22Rv1 (cell line): ENCODE data around the gene LTBP1.

Experiments used
- H3K27ac ChIP-seq: fragments of 450-650 bp; 2 replicates; pipeline ENCODE4 v1.5.1; 2017
- ZFX ChIP-seq: fragments of 450-650 bp; IDR thresholded peaks from 2 replicates; pipeline ENCODE4 v1.6.1; 2017; ENCODE audit warnings: antibody characterized with exemption, borderline replicate concordance
- TF ChIP-seq, protein P1 (sequence below): fragments of 450-650 bp; IDR thresholded peaks from 2 replicates; pipeline ENCODE4 v1.5.1; 2017; ENCODE audit warnings: mild to moderate bottlenecking

The LTBP1 gene

DNA sequence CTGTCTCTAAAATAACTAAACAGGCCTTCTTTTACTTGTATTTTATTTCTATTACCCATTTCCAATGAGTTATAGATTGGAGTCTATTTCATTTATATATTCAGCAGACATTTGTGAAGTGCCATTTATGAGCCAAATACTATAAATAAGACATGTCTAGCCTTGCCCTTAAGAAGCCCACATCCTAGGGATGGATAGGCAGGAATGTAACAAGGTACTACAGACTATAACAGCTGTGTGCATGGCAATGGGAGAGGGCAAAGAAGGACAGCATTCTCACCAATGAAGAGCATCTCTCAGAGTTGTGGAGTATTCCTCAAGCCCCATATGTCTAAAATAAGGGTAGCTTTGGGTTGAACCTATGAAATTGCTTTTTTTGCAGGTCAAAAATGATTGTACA is 367.8 kb downstream of the LTBP1 start:
- no peak for TF ChIP-seq ZFX
- TF ChIP-seq, protein P1, sequence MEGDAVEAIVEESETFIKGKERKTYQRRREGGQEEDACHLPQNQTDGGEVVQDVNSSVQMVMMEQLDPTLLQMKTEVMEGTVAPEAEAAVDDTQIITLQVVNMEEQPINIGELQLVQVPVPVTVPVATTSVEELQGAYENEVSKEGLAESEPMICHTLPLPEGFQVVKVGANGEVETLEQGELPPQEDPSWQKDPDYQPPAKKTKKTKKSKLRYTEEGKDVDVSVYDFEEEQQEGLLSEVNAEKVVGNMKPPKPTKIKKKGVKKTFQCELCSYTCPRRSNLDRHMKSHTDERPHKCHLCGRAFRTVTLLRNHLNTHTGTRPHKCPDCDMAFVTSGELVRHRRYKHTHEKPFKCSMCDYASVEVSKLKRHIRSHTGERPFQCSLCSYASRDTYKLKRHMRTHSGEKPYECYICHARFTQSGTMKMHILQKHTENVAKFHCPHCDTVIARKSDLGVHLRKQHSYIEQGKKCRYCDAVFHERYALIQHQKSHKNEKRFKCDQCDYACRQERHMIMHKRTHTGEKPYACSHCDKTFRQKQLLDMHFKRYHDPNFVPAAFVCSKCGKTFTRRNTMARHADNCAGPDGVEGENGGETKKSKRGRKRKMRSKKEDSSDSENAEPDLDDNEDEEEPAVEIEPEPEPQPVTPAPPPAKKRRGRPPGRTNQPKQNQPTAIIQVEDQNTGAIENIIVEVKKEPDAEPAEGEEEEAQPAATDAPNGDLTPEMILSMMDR, result no peak
- no peak overlapping the region for H3K27ac ChIP-seq

DNA sequence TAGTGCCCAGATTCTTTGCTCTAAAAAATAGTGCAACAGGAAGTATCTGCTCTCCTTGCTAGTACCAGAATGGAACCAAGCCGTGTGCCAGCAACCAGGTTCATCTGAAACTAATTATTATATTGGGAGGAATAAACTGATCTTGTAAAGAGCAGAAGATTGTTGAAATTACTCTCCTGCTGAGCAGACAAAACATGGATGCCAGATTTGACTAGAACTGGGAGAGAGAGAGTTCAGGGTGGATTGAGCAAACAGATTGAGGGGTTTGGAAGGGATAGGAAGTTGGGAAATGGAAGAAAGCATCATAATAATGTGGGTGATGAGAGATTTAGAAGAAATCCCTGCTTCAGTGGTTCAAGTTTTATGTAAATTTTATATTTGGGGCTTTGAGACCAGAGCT is 369.6 kb downstream of the LTBP1 start:
- no peak overlapping the region for H3K27ac ChIP-seq
- TF ChIP-seq, protein P1, result no peak
- no peak for TF ChIP-seq ZFX

DNA sequence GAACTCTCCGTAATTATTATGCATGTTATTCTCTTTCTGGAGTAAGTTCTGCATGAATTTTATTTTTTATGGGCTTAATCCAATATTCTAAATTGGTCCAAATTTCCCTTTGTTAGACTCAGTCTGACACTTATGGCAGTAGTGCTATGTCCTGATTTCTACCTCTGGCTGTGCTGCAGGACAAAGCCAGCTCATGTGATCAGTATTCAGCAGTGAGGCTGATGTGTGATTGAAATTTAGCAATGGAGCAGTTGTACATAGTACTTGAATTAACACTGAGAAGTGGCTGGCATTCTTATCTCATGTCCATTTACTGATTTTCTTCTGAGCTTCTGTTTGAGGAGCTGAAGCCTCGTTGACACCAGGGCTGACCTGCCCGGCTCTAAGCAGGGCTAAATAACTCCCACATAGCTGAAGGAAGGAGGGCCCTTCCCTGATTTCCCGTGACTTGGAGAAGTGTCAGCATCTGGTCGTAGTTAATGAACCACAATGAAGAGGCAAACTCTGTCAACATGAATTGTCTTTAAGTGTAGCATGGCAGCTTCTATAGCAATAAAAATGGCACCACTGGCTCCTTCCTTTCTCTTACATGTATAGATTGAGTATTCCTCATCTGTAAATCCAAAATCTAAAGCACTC is 370.7 kb downstream of the LTBP1 start:
- no peak for TF ChIP-seq ZFX
- TF ChIP-seq, protein P1, result no peak
- no peak overlapping the region for H3K27ac ChIP-seq

- TF ChIP-seq, protein P1, result no peak
- TF ChIP-seq ZFX, result no peak
- no peak overlapping the region for H3K27ac ChIP-seq
These were observed 371.7 kb downstream of the LTBP1 start for GRCh38 chr2:33318456-33318855.

- no peak for TF ChIP-seq ZFX
- H3K27ac ChIP-seq, result no peak overlapping the region
These were observed 373.8 kb downstream of the LTBP1 start for GRCh38 chr2:33320573-33320972.

DNA sequence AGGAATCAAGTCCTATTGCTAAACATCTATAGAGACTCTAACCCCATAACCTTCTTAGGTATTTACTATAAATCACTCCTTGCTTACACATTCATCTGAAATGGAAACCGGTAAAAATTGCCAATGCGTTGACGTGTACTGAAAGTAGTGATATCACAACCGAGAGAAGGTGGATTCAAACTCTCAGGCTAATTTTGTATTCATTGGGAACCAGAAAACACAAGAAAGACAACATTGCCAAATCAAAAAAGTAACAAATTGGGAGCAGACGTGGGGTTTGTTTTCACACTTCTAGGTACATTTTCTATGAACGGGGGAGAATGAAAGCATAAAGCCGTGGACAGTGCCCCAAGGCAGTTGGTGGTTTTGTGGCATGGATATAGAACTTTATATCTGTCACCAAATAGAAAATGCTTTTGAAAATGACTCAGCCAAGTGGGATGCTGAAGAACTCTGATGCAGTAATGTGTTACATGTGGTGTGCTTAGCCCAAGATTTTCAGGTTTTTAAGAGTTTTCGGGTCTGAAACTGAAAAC is 374.6 kb downstream of the LTBP1 start:
- TF ChIP-seq ZFX, result no peak
- TF ChIP-seq, protein P1, result no peak
- H3K27ac ChIP-seq, result no peak overlapping the region

- H3K27ac ChIP-seq, result no peak overlapping the region
- TF ChIP-seq ZFX, result no peak
- TF ChIP-seq, protein P1, result no peak
These were observed 375.2 kb downstream of the LTBP1 start for GRCh38 chr2:33321876-33322483.
